Loucy (cell line): Measurements from ENCODE around the gene GFPT2.

ENCODE experiments used
- CTCF ChIP-seq: fragments of 200-600 bp; sonication (generic); conservative IDR thresholded peaks from 2 replicates; pipeline ENCODE4 v1.5.1; 2014; ENCODE audit warnings: mild to moderate bottlenecking, antibody characterized with exemption, low read length
- EZH2phosphoT487 ChIP-seq: fragments of 200-600 bp; IDR thresholded peaks from 2 replicates; pipeline ENCODE4 v1.6.1; 2018; ENCODE audit warnings: antibody characterized with exemption, mild to moderate bottlenecking, moderate library complexity, borderline replicate concordance

DNA sequence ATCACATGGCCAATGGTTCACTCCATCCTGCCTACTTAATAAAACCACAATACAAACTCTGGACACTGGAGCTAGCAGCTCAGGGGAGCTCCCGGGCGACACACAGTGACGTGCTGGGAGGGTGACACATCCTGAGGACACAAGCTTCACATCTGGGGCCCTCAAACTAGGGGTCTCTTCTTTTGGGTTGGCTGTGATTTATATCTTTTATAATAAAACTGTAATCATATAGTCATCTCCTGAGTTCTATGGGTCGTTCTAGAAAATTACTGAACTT lies 49.2 kb downstream of the GFPT2 start:
- TF ChIP-seq CTCF, result no peak
- no peak for TF ChIP-seq EZH2phosphoT487
